ENCODE data around the gene OGDH. TPM values are rescaled to one million over a fixed set of nuclear protein-coding genes. Genes with fewer than 3 reads are reported as not detected.

OGDH gene
- total RNA-seq, 3 donors from 2014 or later (not counting 1 experiment from before 2014, with no cell fraction given), result 69.2 to 86.7 (median 81.4) TPM

DNA sequence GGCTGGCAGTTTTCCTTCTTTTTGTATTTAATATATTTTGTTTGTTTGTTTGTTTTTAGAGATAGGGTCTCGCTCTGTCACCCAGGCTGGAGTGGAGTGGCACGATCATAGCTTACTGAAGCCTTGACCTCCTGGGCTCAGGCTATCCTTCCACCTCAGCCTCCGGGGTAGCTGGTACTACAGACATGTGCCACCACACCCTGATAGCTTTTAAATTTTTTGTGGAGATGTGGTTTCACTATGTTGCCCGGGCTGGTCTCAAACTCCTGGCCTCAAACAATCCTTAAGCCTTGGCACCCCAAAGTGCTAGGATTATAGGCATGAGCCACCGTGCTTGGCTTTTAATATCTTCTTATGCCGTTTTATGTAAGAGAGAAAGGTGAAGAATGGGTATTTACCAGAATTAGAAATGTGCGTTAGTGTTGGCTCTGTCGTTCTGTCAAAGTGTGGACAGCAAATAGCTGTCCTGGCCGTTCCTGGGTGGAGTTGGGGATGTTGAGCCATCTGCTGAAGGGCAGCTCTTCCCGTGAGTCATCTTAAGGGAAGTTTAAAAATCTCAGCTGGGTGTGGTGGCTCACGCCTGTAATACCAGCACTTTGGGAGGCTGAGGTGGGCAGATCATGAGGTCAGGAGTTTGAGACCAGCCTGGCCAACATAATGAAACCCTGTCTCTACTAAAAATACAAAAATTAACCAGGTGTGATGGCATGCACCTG lies 14.8 kb downstream of the OGDH start:
- no peak for ATAC-seq
- DNase-seq, result no peak
- H3K9me3 Mint-ChIP-seq, result no peaks in the 10 kb centered on the region
- no peaks in the 10 kb centered on the region for H3K27me3 Mint-ChIP-seq (ENCODE audit: low read depth in 2 of 2)
- Histone ChIP-seq H3K9me3 (ENCODE audit: control insufficient read depth, insufficient read depth, low read length) (no peaks in the 10 kb centered on the region), H3K36me3 (ENCODE audit: control insufficient read depth, insufficient read depth, low read length) (peaks cover 16% of the 10 kb centered on the region), H3K4me3 (ENCODE audit: low read length) (no peak overlapping the region), H3K4me1 (ENCODE audit: control insufficient read depth, insufficient read depth, low read length) (peaks cover 46% of the 10 kb centered on the region), H3K27ac (ENCODE audit: low read length) (no peak overlapping the region), H3K27me3 (ENCODE audit: control insufficient read depth, insufficient read depth, low read length) (no peaks in the 10 kb centered on the region)
- TF ChIP-seq, protein P1, sequence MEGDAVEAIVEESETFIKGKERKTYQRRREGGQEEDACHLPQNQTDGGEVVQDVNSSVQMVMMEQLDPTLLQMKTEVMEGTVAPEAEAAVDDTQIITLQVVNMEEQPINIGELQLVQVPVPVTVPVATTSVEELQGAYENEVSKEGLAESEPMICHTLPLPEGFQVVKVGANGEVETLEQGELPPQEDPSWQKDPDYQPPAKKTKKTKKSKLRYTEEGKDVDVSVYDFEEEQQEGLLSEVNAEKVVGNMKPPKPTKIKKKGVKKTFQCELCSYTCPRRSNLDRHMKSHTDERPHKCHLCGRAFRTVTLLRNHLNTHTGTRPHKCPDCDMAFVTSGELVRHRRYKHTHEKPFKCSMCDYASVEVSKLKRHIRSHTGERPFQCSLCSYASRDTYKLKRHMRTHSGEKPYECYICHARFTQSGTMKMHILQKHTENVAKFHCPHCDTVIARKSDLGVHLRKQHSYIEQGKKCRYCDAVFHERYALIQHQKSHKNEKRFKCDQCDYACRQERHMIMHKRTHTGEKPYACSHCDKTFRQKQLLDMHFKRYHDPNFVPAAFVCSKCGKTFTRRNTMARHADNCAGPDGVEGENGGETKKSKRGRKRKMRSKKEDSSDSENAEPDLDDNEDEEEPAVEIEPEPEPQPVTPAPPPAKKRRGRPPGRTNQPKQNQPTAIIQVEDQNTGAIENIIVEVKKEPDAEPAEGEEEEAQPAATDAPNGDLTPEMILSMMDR (IDR thresholded peaks at IDR 0.05), result no peak
- H3K4me3 Mint-ChIP-seq, result no peak overlapping the region
- peak overlapping the region; percentile 45 to 67 for H3K27ac Mint-ChIP-seq
- H3K36me3 Mint-ChIP-seq, result no peaks in the 10 kb centered on the region
- intact Hi-C loops (cut with micrococcal nuclease), result no loop called here
- 84% methylated on average over 9 of the region's 11 CpGs for WGBS (ENCODE audit: insufficient coverage)
- H3K4me1 Mint-ChIP-seq, result peaks cover 57 to 61% of the 10 kb centered on the region in 2 donors

DNA sequence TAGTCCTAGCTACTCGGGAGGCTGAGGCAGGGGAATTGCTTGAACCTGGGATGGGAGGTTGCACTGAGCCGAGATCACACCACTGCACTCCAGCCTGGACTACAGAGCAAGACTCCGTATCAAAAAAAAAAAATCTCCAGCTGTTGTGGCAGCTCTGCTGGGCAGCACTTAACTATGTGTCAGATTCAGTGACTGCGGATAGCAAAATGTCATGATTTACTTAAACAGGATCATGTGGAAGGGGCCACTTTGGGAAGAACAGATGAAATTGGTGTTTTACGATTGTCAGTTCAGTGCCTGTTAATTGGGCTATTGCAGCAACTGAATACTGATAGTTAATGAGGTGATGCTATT lies 15.3 kb downstream of the OGDH start:
- Mint-ChIP-seq H3K9me3 (no peaks in the 10 kb centered on the region), H3K4me1 (peaks cover 60 to 64% of the 10 kb centered on the region in 2 donors), H3K27ac (peak overlapping the region; percentile 45 to 67), H3K27me3 (ENCODE audit: low read depth in 2 of 2) (no peaks in the 10 kb centered on the region), H3K4me3 (no peak overlapping the region), H3K36me3 (no peaks in the 10 kb centered on the region)
- intact Hi-C loops (cut with micrococcal nuclease), result no loop called here
- no peaks in the 10 kb centered on the region for H3K9me3 ChIP-seq (ENCODE audit: control insufficient read depth, insufficient read depth, low read length)
- 97% methylated on average over 5 of the region's 5 CpGs for WGBS (ENCODE audit: insufficient coverage)
- no peaks in the 10 kb centered on the region for H3K27me3 ChIP-seq (ENCODE audit: control insufficient read depth, insufficient read depth, low read length)
- peaks cover 52% of the 10 kb centered on the region for H3K4me1 ChIP-seq (ENCODE audit: control insufficient read depth, insufficient read depth, low read length)
- TF ChIP-seq, protein P1 (IDR thresholded peaks at IDR 0.05), result no peak
- ATAC-seq (no peak), DNase-seq (no peak)
- no peak overlapping the region for H3K27ac ChIP-seq (ENCODE audit: low read length)
- H3K36me3 ChIP-seq (ENCODE audit: control insufficient read depth, insufficient read depth, low read length), result peaks cover 16% of the 10 kb centered on the region
- H3K4me3 ChIP-seq (ENCODE audit: low read length), result no peak overlapping the region

DNA sequence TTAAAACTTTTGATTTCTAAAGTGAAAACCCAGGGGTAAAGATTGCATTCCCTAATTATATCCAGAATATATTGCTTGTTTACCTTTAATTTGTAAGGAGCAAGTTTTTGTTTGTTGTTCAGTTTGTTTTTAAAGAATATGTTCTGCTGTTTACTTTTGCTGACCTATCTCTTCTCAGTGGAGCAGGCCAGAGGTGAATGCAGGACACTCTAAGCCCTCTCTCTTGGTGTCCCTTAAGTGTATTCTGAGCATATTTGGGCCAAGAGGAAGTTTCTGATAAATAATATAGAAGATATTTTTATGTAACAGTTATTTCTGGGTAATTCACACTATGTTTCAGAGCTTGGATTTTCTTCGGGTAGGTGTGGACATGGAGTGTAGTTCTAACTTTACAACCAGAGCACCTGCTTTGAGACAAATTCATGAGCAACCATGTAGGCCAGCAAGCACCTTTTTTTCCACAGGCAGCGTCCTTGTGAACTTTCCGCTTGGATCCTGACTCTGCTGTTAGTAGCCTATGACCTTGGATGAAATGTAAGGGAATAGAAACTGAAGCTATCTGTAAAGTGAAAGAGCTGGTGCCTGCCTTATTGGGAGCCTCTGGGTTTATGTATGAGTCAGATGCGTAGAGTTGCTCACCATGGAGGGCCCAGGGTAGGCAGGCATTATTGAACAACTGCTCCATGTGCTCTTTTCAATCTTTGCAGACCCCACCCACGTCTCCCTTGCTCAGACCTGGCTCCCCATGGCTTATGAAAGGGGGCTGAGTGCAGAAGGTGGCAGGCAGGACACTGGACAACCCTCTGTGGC lies 16.1 kb downstream of the OGDH start:
- intact Hi-C loops (cut with micrococcal nuclease), result no loop called here
- peaks cover 19% of the 10 kb centered on the region for H3K36me3 ChIP-seq (ENCODE audit: control insufficient read depth, insufficient read depth, low read length)
- H3K27ac Mint-ChIP-seq, result peak overlapping the region; percentile 29 to 56
- no peaks in the 10 kb centered on the region for H3K27me3 Mint-ChIP-seq (ENCODE audit: low read depth in 2 of 2)
- H3K4me3 Mint-ChIP-seq, result peak overlapping the region; percentile 25
- H3K4me3 ChIP-seq (ENCODE audit: low read length), result no peak overlapping the region
- no peaks in the 10 kb centered on the region for H3K36me3 Mint-ChIP-seq
- H3K4me1 ChIP-seq (ENCODE audit: control insufficient read depth, insufficient read depth, low read length), result peaks cover 46% of the 10 kb centered on the region
- H3K4me1 Mint-ChIP-seq, result peaks cover 54 to 57% of the 10 kb centered on the region in 2 donors
- TF ChIP-seq, protein P1 (IDR thresholded peaks at IDR 0.05), result no peak
- H3K27ac ChIP-seq (ENCODE audit: low read length), result peak overlapping the region; percentile 16
- ATAC-seq (peak; percentile 30 to 38 (median 36)), DNase-seq (peak in 1 of 2 donors; percentile 60)
- H3K27me3 ChIP-seq (ENCODE audit: control insufficient read depth, insufficient read depth, low read length), result no peaks in the 10 kb centered on the region
- WGBS (ENCODE audit: insufficient coverage), result 72% methylated on average over 5 of the region's 5 CpGs
- H3K9me3 Mint-ChIP-seq, result no peaks in the 10 kb centered on the region
- no peaks in the 10 kb centered on the region for H3K9me3 ChIP-seq (ENCODE audit: control insufficient read depth, insufficient read depth, low read length)

Measured in natural killer cell (primary cell).